Stomach (tissue), 9 donors: Measurements from ENCODE around the gene OVOL2. TPM values are rescaled to one million over a fixed set of nuclear protein-coding genes. Genes with fewer than 3 reads are reported as not detected.
A peak's percentile ranks its signal among the peaks of the same experiment; 100 is the strongest.

Source experiments
- DNase-seq, 2 donors: peaks; one replicate each; pipeline versions ENCODE4 v3.0.0 to v3.0.0-alpha.2; 2013 to 2019
- H3K27ac ChIP-seq, 5 donors: fragments of 200-600 bp in 4 of 5; sonication (generic) in 4 of 5; one replicate each; pipeline ENCODE4 v1.5.1; 2013 to 2019; ENCODE audit warnings: mild to moderate bottlenecking in 1 of 5, moderate library complexity in 1 of 5
- H3K27me3 ChIP-seq, 3 donors: fragments of 200-600 bp; sonication (generic); one replicate each; pipeline ENCODE4 v1.5.1; 2017 to 2019; ENCODE audit warnings: mixed run types in 1 of 3
- H3K36me3 ChIP-seq, 4 donors: fragments of 200-600 bp; sonication (generic); 1 replicate in 3 of 4; 2 replicates in 1 of 4; pipeline ENCODE4 v1.5.1; 2016 to 2019
- H3K4me1 ChIP-seq, 4 donors: fragments of 200-600 bp; sonication (generic); one replicate each; pipeline ENCODE4 v1.5.1; 2016 to 2019
- H3K4me3 ChIP-seq, 4 donors: fragments of 200-600 bp; sonication (generic) in 3 of 4; one replicate each; pipeline ENCODE4 v1.5.1; 2016 to 2019; ENCODE audit warnings: mild to moderate bottlenecking in 1 of 4
- H3K9me3 ChIP-seq, 4 donors: fragments of 200-600 bp; sonication (generic); one replicate each; pipeline ENCODE4 v1.5.1; 2016 to 2019
- EP300 ChIP-seq: sonication (generic); formaldehyde crosslinking; IDR thresholded peaks from one replicate; pipeline ENCODE4 v1.6.1; 2017; ENCODE audit warnings: antibody characterized with exemption
- POLR2A ChIP-seq, 4 donors: fragments of 450-650 bp; IDR thresholded peaks; one replicate each; pipeline ENCODE4 v1.6.1; 2016; ENCODE audit warnings: antibody characterized with exemption in 4 of 4, control low read depth in 2 of 4, mild to moderate bottlenecking in 1 of 4, moderate library complexity in 1 of 4
- POLR2AphosphoS5 ChIP-seq, 3 donors: sonication (generic); formaldehyde crosslinking; IDR thresholded peaks; one replicate each; pipeline ENCODE4 v1.6.1; 2016; ENCODE audit warnings: antibody characterized with exemption in 3 of 3
- WGBS, 5 donors: extraction: QIAGEN DNeasy Blood & Tissue Kit in 3 of 5; methylation state at CpG; one replicate each; pipeline versions ENCODE4 v1.1.5 to v1.1.7; 2013 to 2018; 5-methylcytosine and 5-hydroxymethylcytosine counted together
- intact Hi-C: fragments of 100-400 bp; cut with DNase I; formaldehyde crosslinking; loops from one replicate; pipeline ENCODE4 v1.15.1; 2023; ENCODE audit warnings: low total_unique reads
- polyA plus RNA-seq, 3 donors: library from polyadenylated mRNA; stranded (reverse); fragments of 200-250 nt; gene quantifications; one replicate each; pipeline ENCODE4 v1.2.3, GENCODE V29; 2013
- total RNA-seq, 5 donors: library from RNA; depleted of rRNA; stranded (reverse); fragments of >200 nt; gene quantifications; one replicate each; pipeline versions ENCODE4 v1.1.0 to v1.2.3, GENCODE V29; 2014 to 2016
- TF ChIP-seq, protein P1 (sequence below), 7 experiments: fragments of 450-650 bp in 4 of 7; fragments of 200-600 bp in 3 of 7; sonication (generic) in 3 of 7; IDR thresholded peaks; one replicate each; pipeline ENCODE4 v1.5.1; 2016 to 2019; ENCODE audit warnings: antibody characterized with exemption in 7 of 7, control low read depth in 2 of 7, mild to moderate bottlenecking in 1 of 7
- donor health status: healthy with polysubstance abuse.
- donor health status: Bipolar disorder and iron deficiency.
- donor health status: healthy.

Gene OVOL2
- total and polyA plus RNA-seq, 8 donors: 5.0 to 58.3 (median 13.9) TPM

DNA sequence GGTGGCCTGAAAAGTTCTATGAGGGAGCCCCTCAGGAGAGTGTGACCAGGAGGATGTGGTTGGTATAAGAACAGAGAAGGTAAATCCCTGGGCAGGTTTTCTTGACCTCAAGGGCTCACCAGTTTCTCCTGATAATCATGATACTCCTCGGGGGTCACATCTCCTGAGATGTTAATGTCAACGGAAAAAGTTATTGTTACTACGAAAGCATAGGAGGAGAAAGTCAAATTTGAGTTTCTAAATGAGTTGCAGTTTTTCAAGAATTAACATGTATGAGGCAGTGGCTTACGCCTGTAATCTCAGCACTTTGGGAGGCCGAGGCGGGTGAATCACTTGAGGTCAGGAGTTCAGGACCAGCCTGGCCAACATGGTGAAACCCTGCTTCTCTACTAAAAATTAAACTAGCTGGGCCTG is 65.5 kb downstream of the OVOL2 start:
- H3K36me3 ChIP-seq: peaks cover 0 to 31% (median 27%) of the 10 kb centered on the region in 4 donors
- no peak for DNase-seq
- WGBS, 5 donors: 57 to 79% (median 61%) methylated on average over 6 of the region's 6 CpGs
- no peaks in the 10 kb centered on the region for H3K9me3 ChIP-seq
- peak overlapping the region in 4 of 5 donors; percentile 20 to 78 (median 69) for H3K27ac ChIP-seq
- intact Hi-C loops: no loop called here
- no peaks in the 10 kb centered on the region for H3K27me3 ChIP-seq
- H3K4me1 ChIP-seq: peaks cover 0 to 29% (median 7%) of the 10 kb centered on the region in 4 donors
- no peak overlapping the region for H3K4me3 ChIP-seq
- TF ChIP-seq POLR2A (IDR thresholded peaks at IDR 0.05) (no peak), POLR2AphosphoS5 (IDR thresholded peaks at IDR 0.05) (no peak), EP300 (no peak)
- TF ChIP-seq, protein P1, sequence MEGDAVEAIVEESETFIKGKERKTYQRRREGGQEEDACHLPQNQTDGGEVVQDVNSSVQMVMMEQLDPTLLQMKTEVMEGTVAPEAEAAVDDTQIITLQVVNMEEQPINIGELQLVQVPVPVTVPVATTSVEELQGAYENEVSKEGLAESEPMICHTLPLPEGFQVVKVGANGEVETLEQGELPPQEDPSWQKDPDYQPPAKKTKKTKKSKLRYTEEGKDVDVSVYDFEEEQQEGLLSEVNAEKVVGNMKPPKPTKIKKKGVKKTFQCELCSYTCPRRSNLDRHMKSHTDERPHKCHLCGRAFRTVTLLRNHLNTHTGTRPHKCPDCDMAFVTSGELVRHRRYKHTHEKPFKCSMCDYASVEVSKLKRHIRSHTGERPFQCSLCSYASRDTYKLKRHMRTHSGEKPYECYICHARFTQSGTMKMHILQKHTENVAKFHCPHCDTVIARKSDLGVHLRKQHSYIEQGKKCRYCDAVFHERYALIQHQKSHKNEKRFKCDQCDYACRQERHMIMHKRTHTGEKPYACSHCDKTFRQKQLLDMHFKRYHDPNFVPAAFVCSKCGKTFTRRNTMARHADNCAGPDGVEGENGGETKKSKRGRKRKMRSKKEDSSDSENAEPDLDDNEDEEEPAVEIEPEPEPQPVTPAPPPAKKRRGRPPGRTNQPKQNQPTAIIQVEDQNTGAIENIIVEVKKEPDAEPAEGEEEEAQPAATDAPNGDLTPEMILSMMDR (IDR thresholded peaks at IDR 0.05): no peak

DNA sequence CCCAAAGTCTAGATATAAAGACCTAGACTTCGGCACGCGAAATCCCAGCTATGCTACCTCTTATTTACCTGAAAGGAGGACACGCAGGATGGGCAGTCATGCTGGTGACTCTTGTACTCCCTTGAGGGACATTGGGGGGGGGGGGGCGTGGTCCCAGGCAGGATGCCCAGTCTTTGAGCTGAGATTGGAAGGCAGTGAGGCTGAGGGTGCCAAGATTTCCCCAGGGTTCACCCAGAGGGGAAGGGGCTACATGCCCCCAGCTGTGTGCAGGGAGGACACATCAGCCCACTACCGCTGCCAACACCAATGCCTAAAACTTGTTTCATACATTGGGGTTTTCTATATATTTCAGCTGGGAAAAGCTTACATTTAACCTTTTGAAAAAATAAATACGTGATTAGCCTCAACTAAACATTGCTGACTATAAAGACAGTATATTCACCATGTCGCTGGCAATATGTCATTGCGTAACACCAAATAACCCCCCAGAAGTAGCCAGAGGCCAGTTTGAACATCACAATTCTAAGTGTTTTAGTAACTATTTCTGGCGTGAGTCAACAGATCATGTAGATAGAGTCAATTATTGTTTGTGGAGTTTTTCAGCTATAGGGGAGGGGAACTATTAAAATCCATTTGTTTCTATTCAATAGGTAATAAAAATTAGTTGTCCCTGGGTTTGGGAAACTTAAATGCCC is 67.3 kb downstream of the OVOL2 start:
- Histone ChIP-seq H3K27ac (no peak overlapping the region), H3K4me3 (no peak overlapping the region), H3K27me3 (no peaks in the 10 kb centered on the region), H3K4me1 (peaks cover 0 to 26% (median 3%) of the 10 kb centered on the region in 4 donors), H3K9me3 (no peaks in the 10 kb centered on the region), H3K36me3 (peaks cover 0 to 37% (median 27%) of the 10 kb centered on the region in 4 donors)
- intact Hi-C loops: no loop called here
- 82 to 87% (median 86%) methylated on average over 10 of the region's 10 CpGs for WGBS, 5 donors
- DNase-seq: no peak
- TF ChIP-seq EP300 (no peak), POLR2A (IDR thresholded peaks at IDR 0.05) (no peak), POLR2AphosphoS5 (IDR thresholded peaks at IDR 0.05) (no peak)
- TF ChIP-seq, protein P1 (IDR thresholded peaks at IDR 0.05): no peak

DNA sequence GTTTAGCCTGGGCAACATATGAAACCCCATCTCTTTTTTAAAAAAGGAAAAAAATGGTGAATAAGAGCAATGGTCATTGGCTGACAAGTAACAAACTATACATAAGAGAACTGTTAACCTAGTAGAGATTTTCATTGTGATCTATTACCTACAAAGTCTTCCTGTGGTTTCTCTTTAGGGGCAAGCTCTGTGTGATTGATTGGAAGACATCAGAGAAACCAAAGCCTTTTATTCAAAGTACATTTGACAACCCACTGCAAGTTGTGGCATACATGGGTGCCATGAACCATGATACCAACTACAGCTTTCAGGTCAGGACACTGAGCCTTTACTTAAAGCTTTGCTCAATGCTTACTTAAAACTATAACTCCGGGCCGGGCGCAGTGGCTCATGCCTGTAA is 69.7 kb downstream of the OVOL2 start:
- WGBS, 5 donors: 88 to 96% (median 94%) methylated on average over 3 of the region's 3 CpGs
- H3K4me1 ChIP-seq: peaks cover 0 to 38% (median 9%) of the 10 kb centered on the region in 4 donors
- H3K4me3 ChIP-seq: no peak overlapping the region
- no peaks in the 10 kb centered on the region for H3K27me3 ChIP-seq
- no peaks in the 10 kb centered on the region for H3K9me3 ChIP-seq
- H3K27ac ChIP-seq: no peak overlapping the region
- no peak for DNase-seq
- peaks cover 0 to 37% (median 27%) of the 10 kb centered on the region in 4 donors for H3K36me3 ChIP-seq
- intact Hi-C loops: no loop called here
- TF ChIP-seq EP300: no peak
- TF ChIP-seq, protein P1 (IDR thresholded peaks at IDR 0.05): no peak
- TF ChIP-seq POLR2AphosphoS5 (IDR thresholded peaks at IDR 0.05): no peak
- TF ChIP-seq POLR2A (IDR thresholded peaks at IDR 0.05): no peak

DNA sequence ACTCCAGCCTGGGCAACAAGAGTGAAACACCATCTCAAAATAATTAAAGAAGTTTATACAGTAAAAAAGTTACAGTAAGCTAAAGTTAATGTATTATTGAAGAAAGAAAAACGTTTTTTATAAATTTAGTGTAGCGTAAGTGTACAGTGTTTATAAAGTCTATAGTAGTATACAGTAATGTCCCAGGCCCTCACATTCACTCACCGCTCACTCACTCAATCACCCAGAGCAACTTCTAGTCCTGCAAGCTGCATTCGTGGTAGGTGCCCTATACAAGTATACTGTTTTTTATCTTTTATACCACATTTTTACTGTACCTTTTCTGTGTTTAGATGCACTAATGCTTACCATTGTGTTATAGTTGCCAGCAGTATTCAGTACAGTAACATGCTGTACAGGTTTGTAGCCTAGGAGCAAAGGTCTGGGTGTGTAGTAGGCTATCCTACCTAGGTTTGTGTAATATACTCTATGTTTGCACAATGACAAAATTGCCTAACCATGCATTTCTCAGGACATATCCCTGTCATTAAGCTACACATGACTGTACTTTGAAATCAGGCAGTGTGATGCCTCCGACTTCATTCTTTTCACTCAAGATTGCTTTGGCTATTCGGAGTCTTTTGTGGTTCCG is 72.2 kb downstream of the OVOL2 start:
- Histone ChIP-seq H3K4me1 (peaks cover 0 to 27% (median 6%) of the 10 kb centered on the region in 4 donors), H3K27ac (no peak overlapping the region), H3K4me3 (no peak overlapping the region), H3K36me3 (peaks cover 0 to 46% (median 27%) of the 10 kb centered on the region in 4 donors), H3K9me3 (no peaks in the 10 kb centered on the region), H3K27me3 (no peaks in the 10 kb centered on the region)
- WGBS, 5 donors: 84 to 94% (median 91%) methylated on average over 7 of the region's 7 CpGs
- DNase-seq: no peak
- TF ChIP-seq POLR2AphosphoS5 (IDR thresholded peaks at IDR 0.05): no peak
- TF ChIP-seq POLR2A (IDR thresholded peaks at IDR 0.05): no peak
- TF ChIP-seq EP300: no peak
- TF ChIP-seq, protein P1 (IDR thresholded peaks at IDR 0.05): no peak
- intact Hi-C loops: no loop called here
